GM18519 (cell line): Measurements from ENCODE around the gene MORC4.

Experiments used
- ATAC-seq: cut with Tn5 transposase; IDR thresholded peaks from one replicate; pipeline ENCODE4 v1.9.1; 2021; ENCODE audit warnings: mild to moderate bottlenecking, moderate library complexity; ENCODE audit not compliant: unreplicated experiment, low FRiP score

The MORC4 gene

DNA sequence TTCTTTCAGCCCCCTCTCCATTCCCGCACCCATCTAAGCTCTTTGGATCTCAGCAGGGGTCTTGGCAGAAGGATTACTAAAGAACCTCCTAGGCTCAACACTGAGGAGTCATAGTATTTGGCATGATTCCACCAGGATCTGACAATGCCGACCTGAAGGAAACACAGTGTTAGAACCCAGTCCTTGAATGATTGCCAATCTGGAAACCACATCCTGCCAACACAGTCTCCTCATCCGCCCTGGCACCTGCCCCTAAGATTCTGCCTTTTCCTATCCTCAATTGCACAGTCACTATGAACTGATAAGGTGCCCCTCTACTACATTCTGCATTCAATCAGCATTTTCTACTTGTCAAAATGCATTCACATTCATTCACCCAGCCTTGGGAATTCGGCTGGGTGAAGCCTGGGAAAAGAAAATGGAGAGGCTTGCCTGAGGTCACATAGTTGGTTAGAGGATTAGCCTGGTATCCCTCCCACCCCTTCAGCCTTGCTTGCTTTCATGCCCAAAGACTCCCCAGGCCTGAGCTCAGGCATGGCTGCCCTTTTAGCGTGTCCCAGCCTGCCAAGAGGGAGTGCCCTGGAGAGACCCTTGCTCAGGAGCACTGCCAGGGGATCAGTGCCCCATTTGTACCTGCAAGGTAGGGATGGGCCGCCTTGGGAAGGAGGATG is 82.0 kb downstream of the MORC4 start:
- ATAC-seq = no peak

DNA sequence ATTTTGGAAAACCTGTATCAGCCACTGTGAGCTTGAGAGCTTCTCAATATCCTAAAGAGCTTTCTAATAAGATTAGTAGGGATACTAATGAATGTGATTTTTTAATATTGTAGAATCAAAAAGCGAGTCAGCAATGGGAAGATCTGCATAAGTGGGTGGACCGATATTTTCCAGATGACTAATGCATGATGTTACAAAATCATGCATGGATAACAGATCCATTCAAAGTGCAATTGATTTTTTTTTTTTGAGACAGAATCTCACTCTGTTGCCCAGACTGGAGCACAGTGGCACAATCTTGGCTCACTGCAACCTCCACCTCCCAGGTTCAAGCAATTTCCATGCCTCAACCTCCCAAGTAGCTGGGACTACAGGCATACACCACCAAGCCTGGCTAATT is 87.1 kb downstream of the MORC4 start:
- ATAC-seq = no peak

GRCh38 chrX:106906361-106906760 is 93.7 kb downstream of the MORC4 start:
- no peak for ATAC-seq

DNA sequence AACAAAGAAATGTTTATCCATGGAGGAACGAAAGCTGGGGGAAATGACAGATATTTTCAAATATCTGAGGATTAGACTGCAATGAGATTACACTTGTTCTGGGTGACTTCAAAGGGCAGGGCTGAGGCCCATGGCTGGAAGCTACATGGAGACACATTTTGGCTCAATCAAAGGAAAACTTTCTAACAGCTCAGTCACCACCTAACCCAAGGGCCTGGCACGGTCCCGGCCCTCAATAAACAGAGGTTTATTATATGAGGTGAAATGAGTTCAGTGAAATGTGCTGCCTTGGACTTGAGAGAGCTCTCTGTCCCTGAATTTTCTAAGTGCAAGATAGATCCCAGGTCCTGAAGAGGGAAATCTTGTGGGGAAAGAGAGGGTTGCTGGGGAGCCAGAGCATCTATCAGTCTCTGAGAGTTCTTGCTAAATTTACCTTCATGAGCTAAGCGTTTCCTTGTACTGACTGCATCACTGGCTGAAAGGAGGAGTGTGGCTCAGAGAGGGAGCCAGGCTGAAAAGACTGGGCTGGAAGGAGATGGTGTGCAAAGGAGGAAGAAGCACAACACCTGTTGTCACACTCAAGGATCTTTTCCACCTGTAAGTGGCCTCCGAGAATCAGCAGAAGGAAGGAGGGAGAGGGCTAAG is 94.8 kb downstream of the MORC4 start:
- no peak for ATAC-seq

DNA sequence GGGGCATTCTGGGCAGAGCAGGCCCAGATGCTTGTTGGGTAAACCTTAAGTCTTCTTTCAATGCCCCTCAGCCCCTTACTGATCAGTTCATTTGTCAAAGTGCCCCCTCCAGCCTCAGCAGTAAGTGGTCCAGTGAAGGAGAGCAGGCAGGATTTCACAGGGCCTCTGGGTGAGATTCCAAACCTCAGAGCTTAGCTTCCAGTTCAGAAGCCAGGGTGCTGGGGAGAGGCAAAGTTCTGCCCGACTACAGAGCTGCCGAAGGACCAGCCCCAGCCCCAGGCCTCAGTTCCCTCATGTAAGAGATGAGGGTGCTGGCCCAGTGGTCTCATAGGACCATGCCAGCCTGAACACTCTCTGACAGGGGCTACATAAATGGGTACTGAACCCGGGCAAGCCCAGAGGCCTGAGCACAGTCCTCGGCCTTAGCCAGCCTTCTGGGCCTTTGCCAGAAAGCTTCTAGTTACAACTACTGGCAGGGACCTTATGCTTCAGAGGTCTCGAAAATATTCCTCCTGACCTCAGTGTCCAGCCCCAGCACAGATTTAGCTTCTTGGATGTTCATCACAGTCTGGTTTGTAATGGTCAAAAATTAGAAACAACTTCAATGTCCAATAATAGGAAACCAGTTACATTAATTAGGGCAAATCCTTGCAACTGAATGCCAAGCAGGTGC is 96.0 kb downstream of the MORC4 start:
- no peak for ATAC-seq

DNA sequence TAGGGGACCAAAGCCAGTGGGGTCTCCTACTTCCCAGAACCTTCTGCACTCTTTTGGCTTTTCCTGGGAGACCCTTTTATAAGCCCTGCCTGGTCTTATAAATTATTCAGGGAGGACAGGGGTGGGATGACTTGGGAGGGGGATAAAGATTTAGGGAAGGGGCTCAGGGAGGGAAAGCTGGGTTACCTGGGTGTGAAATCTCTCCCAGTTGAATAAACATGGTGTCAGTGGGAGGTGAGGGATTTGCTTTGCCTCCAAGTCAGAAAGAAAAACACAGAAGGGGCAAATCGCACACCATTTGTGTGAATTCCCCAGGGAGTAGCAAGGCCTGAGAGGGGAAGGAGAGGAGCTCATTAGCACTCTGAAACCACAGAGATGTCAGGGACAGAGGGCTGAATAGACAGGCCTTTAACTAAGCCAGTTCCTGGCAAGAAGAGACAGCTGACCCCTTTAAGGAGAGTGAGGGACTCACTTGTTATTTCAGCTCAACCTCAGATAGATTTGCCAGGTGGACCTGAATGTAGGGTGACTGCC is 96.7 kb downstream of the MORC4 start, which contains the start of gene RIPPLY1:
Gene RIPPLY1, minus strand, starts transcription at position 51 of the 534 bp plus-strand sequence. CDS start 54 bp downstream, outside the sequence.
- no peak for ATAC-seq

GRCh38 chrX:106902684-106903083 is 97.3 kb downstream of the MORC4 start:
- no peak for ATAC-seq

DNA sequence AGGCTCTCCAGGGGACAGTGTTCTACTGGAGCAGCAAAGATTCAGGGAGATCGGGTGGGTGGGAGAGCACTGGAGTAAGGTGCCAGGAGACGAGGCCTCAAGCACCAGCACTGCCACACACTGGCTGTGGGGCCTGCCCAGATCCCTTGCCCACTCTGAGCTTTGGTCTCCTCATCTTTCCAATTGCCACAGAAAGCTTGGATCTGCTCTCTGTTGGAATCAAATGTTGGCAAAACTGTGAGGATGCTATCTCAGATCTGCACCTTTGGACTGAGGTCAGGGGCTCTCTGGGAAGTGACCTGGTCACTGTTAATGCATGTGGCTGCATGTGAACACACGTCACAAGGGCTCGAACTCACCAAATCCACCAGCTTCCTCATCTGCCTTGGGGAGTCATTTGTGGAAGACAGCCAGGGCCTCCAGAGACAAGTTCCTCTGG is 98.2 kb downstream of the MORC4 start:
- no peak for ATAC-seq

GRCh38 chrX:106901341-106901740 is 98.7 kb downstream of the MORC4 start:
- ATAC-seq = no peak

DNA sequence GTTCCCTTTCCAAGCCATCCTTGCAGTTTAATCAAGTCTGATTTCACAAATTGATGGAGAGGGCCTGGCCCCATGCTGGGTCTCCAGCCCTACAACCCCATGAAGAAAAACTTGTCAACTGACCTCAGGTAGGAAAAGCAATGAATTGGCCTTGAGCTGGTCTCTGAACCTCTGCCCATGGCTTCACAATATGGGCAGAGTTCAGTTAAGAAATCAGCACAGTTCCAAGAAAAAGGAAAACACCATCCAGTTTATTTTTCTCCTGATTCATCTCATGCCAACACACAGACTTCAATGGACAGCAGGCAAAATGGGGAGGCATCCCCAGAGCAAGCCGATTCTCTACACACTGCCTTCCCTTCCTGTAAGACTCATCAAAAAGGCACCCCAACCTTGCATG is 100.2 kb downstream of the MORC4 start:
- no peak for ATAC-seq

DNA sequence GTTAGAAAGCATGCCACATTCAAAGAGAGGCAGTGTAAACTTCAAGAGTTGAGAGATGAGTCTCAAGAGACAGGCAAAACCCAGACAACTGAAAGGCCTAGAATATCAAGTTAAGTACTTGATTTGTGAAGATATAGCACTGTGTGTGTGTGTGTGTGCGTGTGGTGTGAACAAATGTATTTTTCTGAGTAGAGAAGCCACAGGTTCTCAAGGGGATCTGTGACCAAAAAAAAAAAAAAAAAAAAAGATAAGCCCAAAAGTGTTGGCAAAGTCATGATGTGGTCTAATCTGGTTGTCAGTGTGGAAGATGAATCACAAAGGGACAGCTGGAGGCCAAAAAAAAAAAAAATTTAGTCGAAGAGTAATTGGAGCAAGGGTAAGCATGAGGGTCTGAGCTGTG is 100.7 kb downstream of the MORC4 start:
- ATAC-seq = no peak

DNA sequence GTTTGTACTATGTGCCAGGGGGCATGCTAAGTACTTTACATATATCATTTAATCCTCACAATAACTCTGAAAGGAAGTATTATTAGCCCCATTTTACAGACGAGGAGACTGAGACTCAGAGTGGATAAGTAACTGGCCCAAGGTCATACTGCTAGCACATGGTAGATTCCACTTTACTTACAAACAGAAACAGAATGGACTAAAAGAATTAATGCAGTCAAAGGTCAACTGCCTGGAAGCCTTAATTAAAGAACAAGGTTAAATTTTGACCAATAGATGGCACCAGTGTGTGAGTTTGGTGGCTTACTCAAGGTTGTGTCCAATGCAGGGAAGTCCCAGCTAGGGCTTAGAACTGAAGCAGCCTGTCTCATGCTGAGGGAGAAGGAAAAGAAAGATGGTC is 101.5 kb downstream of the MORC4 start:
- no peak for ATAC-seq

DNA sequence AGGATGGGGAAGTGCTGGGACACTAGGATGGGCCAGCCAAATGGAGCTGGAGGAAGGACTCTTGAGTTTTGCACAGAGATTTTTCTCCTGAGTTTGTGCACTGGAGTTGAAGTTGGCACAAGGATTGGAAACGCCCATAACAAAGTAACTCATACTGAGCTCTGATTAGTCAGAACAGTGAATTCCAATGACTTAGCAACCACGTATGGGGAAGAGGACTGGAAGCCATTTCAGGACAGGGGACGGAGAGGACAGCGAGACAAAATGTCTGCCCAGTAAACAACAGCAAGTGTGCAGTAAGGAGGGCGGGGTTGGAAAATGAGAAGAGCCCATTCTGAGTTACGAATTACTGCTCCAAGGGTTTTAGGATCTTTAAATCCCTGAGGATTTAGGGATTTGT is 102.8 kb downstream of the MORC4 start:
- ATAC-seq = no peak

DNA sequence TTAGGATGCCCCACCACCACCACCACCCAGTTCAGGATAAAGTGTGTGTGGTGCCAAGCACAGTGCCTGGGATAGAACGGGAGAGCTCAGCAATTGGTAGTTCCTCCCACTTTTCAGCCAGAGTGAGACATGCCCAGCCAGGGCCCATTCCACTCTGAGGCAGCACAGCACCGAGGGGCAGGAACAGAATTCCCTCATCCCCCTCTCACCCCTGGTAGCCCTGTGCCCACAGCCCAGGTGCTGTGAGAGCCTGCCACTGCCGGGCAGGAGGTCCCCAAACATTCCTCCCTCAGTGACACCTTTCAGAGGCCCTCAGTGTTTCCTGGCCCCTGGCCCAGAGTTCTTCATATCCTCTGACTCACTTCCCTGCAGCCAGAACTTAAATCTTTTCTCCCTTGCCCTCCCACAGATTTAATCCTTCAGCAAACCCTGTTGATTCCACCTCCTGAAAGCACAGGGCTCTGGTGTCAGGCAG is 105.0 kb downstream of the MORC4 start:
- no peak for ATAC-seq

- ATAC-seq = no peak
Observed at GRCh38 chrX:106894392-106894909, 105.6 kb downstream of the MORC4 start.

GRCh38 chrX:106891762-106892460 is 108.1 kb downstream of the MORC4 start:
- ATAC-seq = no peak
